ENCODE measurements around the gene BLOC1S5. TPM values are rescaled to one million over a fixed set of nuclear protein-coding genes. Genes with fewer than 3 reads are reported as not detected.
A peak's percentile ranks its signal among the peaks of the same experiment; 100 is the strongest.

The BLOC1S5 gene
- total and polyA plus RNA-seq, 12 donors = 3.6 to 14.1 (median 9.0) TPM

DNA sequence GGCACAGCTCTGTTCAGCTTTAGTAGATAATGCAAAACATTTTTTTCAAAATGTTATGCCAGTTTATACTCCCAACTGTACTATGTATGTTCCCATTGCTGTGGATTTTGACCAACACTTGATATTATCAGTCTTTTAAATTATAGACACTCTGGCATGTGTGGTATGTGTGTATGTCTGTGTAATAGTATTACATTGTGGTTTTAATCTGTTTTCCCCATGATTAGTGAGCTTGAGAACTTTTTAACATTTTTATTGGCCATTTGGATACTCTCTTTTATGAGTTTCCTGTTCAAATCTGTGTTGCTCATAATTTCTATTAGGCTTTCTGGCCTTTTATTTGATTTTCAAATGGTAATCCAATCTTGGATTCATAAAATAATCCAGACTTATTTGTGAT lies 84.4 kb downstream of the BLOC1S5 start:
- Histone ChIP-seq H3K27me3 (no peaks in the 10 kb centered on the region), H3K4me1 (peaks cover 0 to 17% (median 16%) of the 10 kb centered on the region in 9 donors), H3K9me3 (no peaks in the 10 kb centered on the region), H3K4me3 (no peak overlapping the region), H3K27ac (no peak overlapping the region), H3K36me3 (no peaks in the 10 kb centered on the region)
- intact Hi-C loops (cut with DNase I) = loop anchor here in 2 of 10 donors (10.0 kb wide), 1 partner anchor 65 kb away; the partner anchor contains the start of gene TXNDC5 (in 2 of the 2)
- no peak for ATAC-seq
- no peak for DNase-seq
- no peak for TF ChIP-seq CTCF (IDR thresholded peaks at IDR 0.05)

- DNase-seq (no peak), ATAC-seq (no peak)
- Histone ChIP-seq H3K27ac (no peak overlapping the region), H3K4me3 (no peak overlapping the region), H3K4me1 (peaks cover 4 to 26% (median 19%) of the 10 kb centered on the region in 9 donors), H3K9me3 (no peaks in the 10 kb centered on the region), H3K36me3 (no peaks in the 10 kb centered on the region), H3K27me3 (no peaks in the 10 kb centered on the region)
- intact Hi-C loops (cut with DNase I) = loop anchor here in 1 of 10 donors (10.0 kb wide), 1 partner anchor 64 kb away; the partner anchor contains the start of gene TXNDC5
- 72 to 84% methylated on average over 3 of the region's 3 CpGs for WGBS, 2 donors
- no peak for TF ChIP-seq CTCF (IDR thresholded peaks at IDR 0.05)
Measured at GRCh38 chr6:7978736-7979135, 85.5 kb downstream of the BLOC1S5 start.

- WGBS, 2 donors = 89 to 91% methylated on average over 8 of the region's 8 CpGs
Measured at GRCh38 chr6:7976485-7977056, 87.6 kb downstream of the BLOC1S5 start.

DNA sequence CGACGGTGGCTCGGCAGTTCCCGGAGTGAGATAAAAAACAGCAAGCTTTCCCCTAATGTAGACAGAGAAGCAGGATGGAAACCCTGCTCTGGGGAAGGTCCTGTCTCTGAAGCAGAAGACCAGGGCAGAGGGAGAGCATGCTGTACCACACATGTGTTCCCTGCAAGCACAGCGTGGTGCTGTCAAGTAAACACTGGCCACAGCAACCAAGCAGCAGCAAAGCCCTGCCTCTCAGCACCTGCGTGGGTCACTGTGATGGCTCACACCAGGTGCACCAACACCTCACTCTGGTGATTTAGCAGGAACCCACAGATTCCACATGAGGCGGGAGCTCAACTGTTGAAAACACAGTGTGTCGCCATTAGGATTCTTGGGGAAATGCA lies 88.4 kb downstream of the BLOC1S5 start:
- no peak for TF ChIP-seq CTCF (IDR thresholded peaks at IDR 0.05)
- Histone ChIP-seq H3K27me3 (no peaks in the 10 kb centered on the region), H3K36me3 (no peaks in the 10 kb centered on the region), H3K27ac (peak overlapping the region in 6 of 10 donors; percentile 27 to 72 (median 53)), H3K4me1 (peaks cover 4 to 26% (median 19%) of the 10 kb centered on the region in 9 donors), H3K9me3 (no peaks in the 10 kb centered on the region), H3K4me3 (peak overlapping the region in 7 of 10 donors; percentile 1 to 29 (median 13))
- 17 to 24% methylated on average over 8 of the region's 8 CpGs for WGBS, 2 donors
- DNase-seq (peak; percentile 8 to 35), ATAC-seq (peak; percentile 30 to 94 (median 62))
- intact Hi-C loops (cut with DNase I) = loop anchor here in 3 of 10 donors (2.0 to 10.0 kb wide), 2 partner anchors 61 to 65 kb away; partner anchors contain the start of gene TXNDC5 (in 3 of the 3)

More at GRCh38 chr6:7976485-7977056, 87.6 kb downstream of the BLOC1S5 start:
- H3K9me3 ChIP-seq = no peaks in the 10 kb centered on the region
- no peak overlapping the region for H3K4me3 ChIP-seq
- H3K27me3 ChIP-seq = no peaks in the 10 kb centered on the region
- H3K4me1 ChIP-seq = peaks cover 4 to 26% (median 19%) of the 10 kb centered on the region in 9 donors
- no peaks in the 10 kb centered on the region for H3K36me3 ChIP-seq
- TF ChIP-seq CTCF (IDR thresholded peaks at IDR 0.05) = no peak
- ATAC-seq (no peak), DNase-seq (no peak)
- intact Hi-C loops (cut with DNase I) = loop anchor here in 1 of 10 donors (10.0 kb wide), 1 partner anchor 62 kb away; the partner anchor contains the start of gene TXNDC5
- no peak overlapping the region for H3K27ac ChIP-seq
